NB4 (cell line): ENCODE results near the gene CCDC38.

Experiments used
- DNase-seq: peaks from one replicate; pipeline ENCODE4 v3.0.0; 2010; ENCODE audit warnings: low read depth
- H3K4me3 ChIP-seq: one replicate; pipeline ENCODE4 v1.5.1; 2011; ENCODE audit warnings: mild to moderate bottlenecking, low read depth, low read length, moderate library complexity
- MYC ChIP-seq: IDR thresholded peaks from 2 replicates; pipeline ENCODE4 v1.6.1; 2011; ENCODE audit warnings: low read depth, low read length
- POLR2A ChIP-seq: IDR thresholded peaks from 2 replicates; pipeline ENCODE4 v1.6.1; 2011; ENCODE audit warnings: mild to moderate bottlenecking; ENCODE audit not compliant: insufficient read length; ENCODE audit errors: extremely low read depth
- TF ChIP-seq, protein P1 (sequence below): IDR thresholded peaks from 2 replicates; pipeline ENCODE4 v1.6.1; 2011; ENCODE audit warnings: low read depth, low read length
- TF ChIP-seq, protein P2 (sequence below): IDR thresholded peaks from one replicate; pipeline ENCODE4 v1.5.1; 2012; ENCODE audit warnings: low read depth, low read length

CCDC38 gene

DNA sequence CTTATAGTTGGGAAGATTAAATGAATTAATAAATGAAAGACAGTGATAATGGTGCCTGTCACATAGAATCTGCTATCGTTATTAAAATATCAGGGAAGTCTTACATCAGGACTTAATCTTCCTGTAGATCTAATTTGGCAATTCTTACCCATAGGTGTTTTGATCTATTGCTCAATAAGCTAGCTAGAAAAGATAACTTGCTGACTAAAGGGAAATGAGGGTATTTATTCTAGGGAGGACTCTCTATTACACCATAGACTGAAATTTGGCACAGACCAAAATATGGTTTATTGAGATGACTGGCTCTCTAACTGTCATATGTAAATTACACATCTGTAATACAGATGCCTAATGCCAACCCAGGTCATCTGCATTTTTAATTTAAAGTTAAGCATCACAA, 42.3 kb upstream of the CCDC38 start:
- H3K4me3 ChIP-seq, result no peak overlapping the region
- no peak for DNase-seq

DNA sequence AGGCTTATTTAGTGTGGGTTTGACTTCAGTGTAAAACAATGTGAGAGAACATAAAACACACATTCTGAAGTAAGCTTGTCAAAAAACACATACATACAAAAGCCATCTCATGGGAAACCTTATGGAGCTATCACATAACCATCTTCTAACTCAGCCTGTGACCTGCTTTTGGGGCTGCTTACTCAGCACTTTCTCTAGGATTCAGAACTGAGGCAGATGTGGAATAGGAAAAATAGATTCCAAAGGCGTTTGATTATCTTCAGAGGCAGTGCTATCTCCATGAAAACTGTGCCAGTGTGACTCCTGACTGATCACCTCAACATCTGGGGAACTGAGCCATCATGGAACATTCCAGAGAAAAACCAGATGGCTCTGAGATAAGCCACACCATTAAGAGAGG, 40.2 kb upstream of the CCDC38 start:
- DNase-seq, result no peak
- TF ChIP-seq, protein P1, sequence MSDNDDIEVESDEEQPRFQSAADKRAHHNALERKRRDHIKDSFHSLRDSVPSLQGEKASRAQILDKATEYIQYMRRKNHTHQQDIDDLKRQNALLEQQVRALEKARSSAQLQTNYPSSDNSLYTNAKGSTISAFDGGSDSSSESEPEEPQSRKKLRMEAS, result no peak
- TF ChIP-seq POLR2A, result no peak
- TF ChIP-seq, protein P2, sequence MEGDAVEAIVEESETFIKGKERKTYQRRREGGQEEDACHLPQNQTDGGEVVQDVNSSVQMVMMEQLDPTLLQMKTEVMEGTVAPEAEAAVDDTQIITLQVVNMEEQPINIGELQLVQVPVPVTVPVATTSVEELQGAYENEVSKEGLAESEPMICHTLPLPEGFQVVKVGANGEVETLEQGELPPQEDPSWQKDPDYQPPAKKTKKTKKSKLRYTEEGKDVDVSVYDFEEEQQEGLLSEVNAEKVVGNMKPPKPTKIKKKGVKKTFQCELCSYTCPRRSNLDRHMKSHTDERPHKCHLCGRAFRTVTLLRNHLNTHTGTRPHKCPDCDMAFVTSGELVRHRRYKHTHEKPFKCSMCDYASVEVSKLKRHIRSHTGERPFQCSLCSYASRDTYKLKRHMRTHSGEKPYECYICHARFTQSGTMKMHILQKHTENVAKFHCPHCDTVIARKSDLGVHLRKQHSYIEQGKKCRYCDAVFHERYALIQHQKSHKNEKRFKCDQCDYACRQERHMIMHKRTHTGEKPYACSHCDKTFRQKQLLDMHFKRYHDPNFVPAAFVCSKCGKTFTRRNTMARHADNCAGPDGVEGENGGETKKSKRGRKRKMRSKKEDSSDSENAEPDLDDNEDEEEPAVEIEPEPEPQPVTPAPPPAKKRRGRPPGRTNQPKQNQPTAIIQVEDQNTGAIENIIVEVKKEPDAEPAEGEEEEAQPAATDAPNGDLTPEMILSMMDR, result no peak
- no peak for TF ChIP-seq MYC
- no peak overlapping the region for H3K4me3 ChIP-seq

More for the DNA sequence above, 42.3 kb upstream of the CCDC38 start:
- TF ChIP-seq, protein P1, result no peak
- TF ChIP-seq MYC (no peak), POLR2A (no peak)
- TF ChIP-seq, protein P2, result no peak

DNA sequence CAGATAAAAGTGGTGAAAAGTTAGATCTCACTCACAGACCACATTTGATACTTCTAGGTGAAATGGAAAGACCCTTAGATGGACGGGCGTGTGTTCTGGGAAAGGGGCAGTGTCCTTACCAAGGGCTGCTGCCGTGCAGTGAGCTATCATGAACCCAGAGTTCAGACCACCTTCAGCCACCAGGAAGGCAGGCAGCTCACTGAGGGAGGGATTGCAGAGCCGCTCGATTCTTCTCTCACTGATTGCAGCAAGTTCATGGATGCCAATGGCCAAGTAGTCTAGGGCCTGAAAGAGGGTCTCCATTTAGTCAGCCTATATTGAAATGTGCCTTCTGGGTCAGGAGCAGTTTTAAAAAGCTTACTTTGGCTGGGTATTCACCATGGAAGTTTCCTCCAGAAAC, 38.0 kb upstream of the CCDC38 start:
- TF ChIP-seq POLR2A, result no peak
- TF ChIP-seq, protein P2, result no peak
- TF ChIP-seq, protein P1, result no peak
- TF ChIP-seq MYC, result no peak
- no peak overlapping the region for H3K4me3 ChIP-seq
- no peak for DNase-seq

DNA sequence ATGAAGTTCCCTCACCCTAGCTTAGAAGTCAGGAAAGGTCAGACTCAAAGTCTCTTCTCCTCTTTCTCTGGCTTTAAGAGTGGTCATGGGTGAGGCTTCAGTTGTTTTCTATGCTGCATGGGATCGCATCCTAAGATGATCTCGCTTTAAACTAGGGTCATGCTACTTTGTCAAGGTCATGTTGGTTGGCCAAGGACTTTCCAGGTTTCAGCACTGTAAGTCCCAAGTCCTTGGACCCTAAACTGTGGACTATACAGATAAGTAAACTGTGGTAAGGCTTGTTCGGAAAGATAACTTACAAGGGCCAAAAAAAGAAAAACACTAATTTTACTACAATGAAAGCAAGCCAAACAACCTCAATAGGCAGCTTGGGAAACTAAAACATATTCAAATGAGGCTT, 36.4 kb upstream of the CCDC38 start:
- TF ChIP-seq, protein P1, result no peak
- TF ChIP-seq, protein P2, result no peak
- TF ChIP-seq MYC (no peak), POLR2A (no peak)
- H3K4me3 ChIP-seq, result no peak overlapping the region
- DNase-seq, result no peak

DNA sequence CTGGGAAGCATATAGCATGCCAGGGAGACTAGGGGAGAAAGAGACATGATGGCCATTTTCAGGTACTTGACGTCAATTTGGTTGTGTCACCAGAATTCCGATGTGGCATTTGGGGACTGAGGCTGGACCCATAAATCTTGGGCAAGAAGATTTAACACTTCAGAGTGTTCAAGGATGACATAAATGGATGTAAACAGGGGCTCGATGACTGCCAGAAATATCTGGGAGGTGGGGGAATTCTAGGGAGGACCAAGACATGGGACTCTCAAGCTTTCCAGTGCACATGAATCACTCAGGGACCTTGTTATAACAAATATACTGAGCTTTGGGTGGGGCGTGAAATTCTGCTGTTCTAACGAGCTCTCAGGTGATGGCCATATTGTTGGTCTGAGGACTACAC, 35.9 kb upstream of the CCDC38 start:
- no peak for TF ChIP-seq MYC
- TF ChIP-seq POLR2A, result no peak
- TF ChIP-seq, protein P1, result no peak
- TF ChIP-seq, protein P2, result no peak
- no peak overlapping the region for H3K4me3 ChIP-seq
- no peak for DNase-seq

DNA sequence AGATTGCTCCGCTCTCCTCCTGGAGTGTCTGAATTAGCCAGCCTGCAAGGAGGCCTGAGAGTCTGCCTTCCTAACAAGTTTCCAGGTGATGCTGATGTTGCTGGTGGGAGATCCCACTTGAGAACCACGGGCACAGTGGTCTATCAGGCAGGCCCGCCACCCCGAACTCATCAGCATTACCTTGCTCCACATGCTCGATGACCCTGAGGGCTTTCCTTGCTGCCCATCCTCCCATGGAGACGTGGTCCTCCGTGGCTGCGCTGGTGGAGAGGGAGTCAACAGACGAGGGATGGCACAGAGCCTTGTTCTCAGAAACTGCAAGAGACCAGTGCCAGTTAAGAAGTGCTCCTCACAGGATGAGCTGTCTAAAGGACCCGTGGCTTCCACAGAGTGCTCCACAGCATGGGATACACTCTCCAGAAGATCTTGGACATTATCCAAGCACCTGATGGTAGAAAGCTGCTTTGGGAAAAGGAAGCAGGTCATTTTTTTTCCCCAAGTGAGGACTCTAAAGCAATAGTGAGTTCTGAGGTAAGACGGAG, 35.4 kb upstream of the CCDC38 start:
- TF ChIP-seq POLR2A, result no peak
- TF ChIP-seq, protein P1, result no peak
- TF ChIP-seq MYC, result no peak
- no peak for DNase-seq
- H3K4me3 ChIP-seq, result no peak overlapping the region
